Measurements from ENCODE around the gene ITSN1. TPM values are rescaled to one million over a fixed set of nuclear protein-coding genes. Genes with fewer than 3 reads are reported as not detected.

ITSN1 gene
- total and polyA plus RNA-seq, 3 donors from 2014 or later = 20.0 to 56.6 (median 48.4) TPM

- H3K9me3 ChIP-seq = no peaks in the 10 kb centered on the region
Observed at GRCh38 chr21:33939226-33939625, 296.9 kb downstream of the ITSN1 start.

GRCh38 chr21:33940164-33940880 lies 298.0 kb downstream of the ITSN1 start:
- Histone ChIP-seq H3K4me3 (no peak overlapping the region), H3K27ac (no peak overlapping the region), H3K4me1 (no peaks in the 10 kb centered on the region), H3K9me3 (no peaks in the 10 kb centered on the region), H3K27me3 (no peaks in the 10 kb centered on the region), H3K36me3 (ENCODE audit: low read depth, missing control alignments) (no peaks in the 10 kb centered on the region)
- 83 to 89% methylated on average over 15 of the region's 15 CpGs for WGBS, 2 donors
- intact Hi-C loops (cut with DNase I; ENCODE audit: low total_unique reads) = no loop called here
- no peak for DNase-seq
- TF ChIP-seq CTCF (IDR thresholded peaks at IDR 0.05) = no peak
- no peak for TF ChIP-seq POLR2A (IDR thresholded peaks at IDR 0.05)

More at GRCh38 chr21:33939226-33939625, 296.9 kb downstream of the ITSN1 start:
- no peak for DNase-seq
- Histone ChIP-seq H3K27me3 (no peaks in the 10 kb centered on the region), H3K4me1 (no peaks in the 10 kb centered on the region), H3K4me3 (no peak overlapping the region), H3K27ac (no peak overlapping the region), H3K36me3 (ENCODE audit: low read depth, missing control alignments) (no peaks in the 10 kb centered on the region)
- 81 to 87% methylated on average over 3 of the region's 3 CpGs for WGBS, 2 donors
- no peak for TF ChIP-seq CTCF (IDR thresholded peaks at IDR 0.05)
- TF ChIP-seq POLR2A (IDR thresholded peaks at IDR 0.05) = no peak
- intact Hi-C loops (cut with DNase I; ENCODE audit: low total_unique reads) = loop anchor here (10.0 kb wide), 1 partner anchor 406 kb away; no protein-coding TSS in a partner anchor

GRCh38 chr21:33940881-33941245 lies 298.6 kb downstream of the ITSN1 start:
- WGBS, 2 donors = 89 to 90% methylated on average over 5 of the region's 5 CpGs
- Histone ChIP-seq H3K4me3 (no peak overlapping the region), H3K9me3 (no peaks in the 10 kb centered on the region), H3K27me3 (no peaks in the 10 kb centered on the region), H3K36me3 (ENCODE audit: low read depth, missing control alignments) (no peaks in the 10 kb centered on the region), H3K4me1 (no peaks in the 10 kb centered on the region), H3K27ac (no peak overlapping the region)
- DNase-seq = no peak
- intact Hi-C loops (cut with DNase I; ENCODE audit: low total_unique reads) = no loop called here
- TF ChIP-seq POLR2A (IDR thresholded peaks at IDR 0.05) (no peak), CTCF (IDR thresholded peaks at IDR 0.05) (no peak)

- Histone ChIP-seq H3K36me3 (ENCODE audit: low read depth, missing control alignments) (no peaks in the 10 kb centered on the region), H3K27me3 (no peaks in the 10 kb centered on the region), H3K4me3 (no peak overlapping the region), H3K9me3 (no peaks in the 10 kb centered on the region), H3K27ac (no peak overlapping the region), H3K4me1 (no peaks in the 10 kb centered on the region)
- TF ChIP-seq CTCF (IDR thresholded peaks at IDR 0.05) (no peak), POLR2A (IDR thresholded peaks at IDR 0.05) (no peak)
- intact Hi-C loops (cut with DNase I; ENCODE audit: low total_unique reads) = no loop called here
- no peak for DNase-seq
Observed at GRCh38 chr21:33942426-33942825, 300.1 kb downstream of the ITSN1 start.

- no peak overlapping the region for H3K4me3 ChIP-seq
- no peak for DNase-seq
- no peak for TF ChIP-seq CTCF (IDR thresholded peaks at IDR 0.05)
- no peak for TF ChIP-seq POLR2A (IDR thresholded peaks at IDR 0.05)
- no peaks in the 10 kb centered on the region for H3K4me1 ChIP-seq
- no peaks in the 10 kb centered on the region for H3K9me3 ChIP-seq
- no peak overlapping the region for H3K27ac ChIP-seq
- no peaks in the 10 kb centered on the region for H3K36me3 ChIP-seq (ENCODE audit: low read depth, missing control alignments)
- 90 to 100% methylated on average over 2 of the region's 2 CpGs for WGBS, 2 donors
- no peaks in the 10 kb centered on the region for H3K27me3 ChIP-seq
- intact Hi-C loops (cut with DNase I; ENCODE audit: low total_unique reads) = no loop called here
Observed at GRCh38 chr21:33943293-33943692, 301.0 kb downstream of the ITSN1 start.
